Measurements from ENCODE around the gene PTPRJ. TPM values are rescaled to one million over a fixed set of nuclear protein-coding genes. Genes with fewer than 3 reads are reported as not detected.

PTPRJ gene
- total RNA-seq, 1 experiment from 2014 or later: 9.2 TPM

DNA sequence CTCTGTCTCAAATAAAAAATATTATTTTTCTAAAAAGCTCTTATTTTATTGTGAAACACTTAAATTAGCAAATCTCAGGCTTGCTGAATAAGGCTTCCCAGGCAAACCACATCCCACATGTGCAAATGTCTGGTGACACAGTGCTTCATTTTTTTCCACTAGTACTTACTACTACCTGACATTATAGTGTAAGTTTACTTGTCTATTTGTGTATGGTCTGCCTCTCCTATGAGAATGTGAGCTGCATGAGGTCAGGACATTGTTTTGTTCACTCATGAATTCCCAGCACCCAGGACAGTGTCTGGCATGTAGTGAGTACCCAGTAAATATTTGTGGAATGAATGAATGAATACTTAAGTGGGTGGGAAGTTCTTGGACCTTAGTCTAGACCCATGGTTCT is 103.1 kb downstream of the PTPRJ start:
- Histone ChIP-seq H3K36me3 (peaks cover 17% of the 10 kb centered on the region), H3K27me3 (no peaks in the 10 kb centered on the region), H3K4me3 (no peak overlapping the region), H3K9me3 (no peaks in the 10 kb centered on the region)
- DNase-seq: no peak

GRCh38 chr11:48085688-48086087 is 105.3 kb downstream of the PTPRJ start:
- no peaks in the 10 kb centered on the region for H3K9me3 ChIP-seq
- H3K4me3 ChIP-seq: no peak overlapping the region
- H3K27me3 ChIP-seq: no peaks in the 10 kb centered on the region
- no peak for DNase-seq
- H3K36me3 ChIP-seq: peaks cover 21% of the 10 kb centered on the region

DNA sequence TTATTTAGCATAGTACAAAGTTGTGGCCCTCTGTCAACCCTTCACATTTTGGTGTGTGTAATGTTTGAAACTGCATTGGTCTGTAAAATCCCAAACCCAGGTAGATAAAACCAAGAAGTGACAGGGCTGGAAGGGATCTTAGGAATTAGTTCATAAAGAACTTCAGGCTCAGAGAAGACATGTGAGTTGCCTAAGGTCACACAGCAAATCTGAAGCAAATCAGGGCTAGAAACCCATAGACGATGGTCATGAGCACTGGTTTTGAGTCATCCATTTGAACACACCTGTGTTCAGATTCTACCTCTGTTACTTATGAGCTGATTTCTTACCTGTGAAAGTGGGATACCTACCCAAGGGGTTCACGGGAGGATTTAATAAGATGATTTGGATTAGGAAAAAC is 107.1 kb downstream of the PTPRJ start:
- H3K4me3 ChIP-seq: no peak overlapping the region
- H3K27me3 ChIP-seq: no peaks in the 10 kb centered on the region
- H3K36me3 ChIP-seq: peaks cover 21% of the 10 kb centered on the region
- DNase-seq: no peak
- no peaks in the 10 kb centered on the region for H3K9me3 ChIP-seq

- H3K9me3 ChIP-seq: no peaks in the 10 kb centered on the region
- H3K36me3 ChIP-seq: peaks cover 19% of the 10 kb centered on the region
- no peaks in the 10 kb centered on the region for H3K27me3 ChIP-seq
- DNase-seq: no peak
- H3K4me3 ChIP-seq: no peak overlapping the region
Measured at GRCh38 chr11:48087974-48088681, 107.8 kb downstream of the PTPRJ start.

DNA sequence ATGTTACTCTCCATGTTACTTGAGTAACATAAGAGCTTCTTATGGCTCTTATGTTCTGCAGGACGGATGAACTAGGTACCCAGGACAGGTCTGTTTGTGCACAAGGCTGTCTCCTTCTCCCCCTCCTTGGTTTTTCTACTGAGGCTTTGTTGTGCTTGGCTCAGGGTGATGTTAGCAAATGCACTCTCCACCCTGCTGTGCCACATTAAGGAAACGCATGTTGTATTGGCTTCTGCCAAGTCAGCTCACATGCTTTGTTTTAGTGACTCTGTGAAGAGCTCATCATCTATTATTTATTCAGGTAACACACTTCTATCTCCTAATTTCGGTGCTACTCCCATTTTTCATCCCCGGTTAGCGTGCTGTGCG is 108.3 kb downstream of the PTPRJ start:
- Histone ChIP-seq H3K4me3 (no peak overlapping the region), H3K9me3 (no peaks in the 10 kb centered on the region), H3K36me3 (peaks cover 17% of the 10 kb centered on the region), H3K27me3 (no peaks in the 10 kb centered on the region)
- DNase-seq: peak; percentile 71

DNA sequence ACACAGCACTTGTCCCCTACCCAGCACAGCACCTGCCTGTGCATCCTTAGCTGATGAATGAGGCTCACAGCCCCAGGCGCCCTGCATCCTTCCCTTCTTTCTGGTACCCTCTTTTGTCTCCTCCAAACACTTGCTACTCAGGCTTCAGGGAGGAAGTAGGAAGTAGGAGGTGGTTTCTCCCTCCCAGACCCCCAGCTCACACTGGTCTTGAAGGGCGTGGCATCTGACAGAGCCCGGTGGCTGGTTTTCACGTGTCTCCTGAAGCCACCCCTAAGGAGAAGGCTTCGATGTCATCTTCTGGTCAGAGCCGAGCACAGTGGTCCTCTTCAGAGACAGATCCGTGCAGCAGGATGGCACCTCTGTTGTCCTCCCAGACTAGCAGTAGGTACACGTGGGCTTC is 109.8 kb downstream of the PTPRJ start:
- H3K9me3 ChIP-seq: no peaks in the 10 kb centered on the region
- H3K4me3 ChIP-seq: no peak overlapping the region
- no peak for DNase-seq
- H3K27me3 ChIP-seq: no peaks in the 10 kb centered on the region
- H3K36me3 ChIP-seq: peaks cover 4% of the 10 kb centered on the region; the same call in 1 of the 2 replicates

GRCh38 chr11:48091426-48092102 is 111.2 kb downstream of the PTPRJ start:
- Histone ChIP-seq H3K27me3 (no peaks in the 10 kb centered on the region), H3K4me3 (no peak overlapping the region), H3K36me3 (peaks cover 4% of the 10 kb centered on the region; the same call in 1 of the 2 replicates), H3K9me3 (no peaks in the 10 kb centered on the region)
- DNase-seq: no peak

DNA sequence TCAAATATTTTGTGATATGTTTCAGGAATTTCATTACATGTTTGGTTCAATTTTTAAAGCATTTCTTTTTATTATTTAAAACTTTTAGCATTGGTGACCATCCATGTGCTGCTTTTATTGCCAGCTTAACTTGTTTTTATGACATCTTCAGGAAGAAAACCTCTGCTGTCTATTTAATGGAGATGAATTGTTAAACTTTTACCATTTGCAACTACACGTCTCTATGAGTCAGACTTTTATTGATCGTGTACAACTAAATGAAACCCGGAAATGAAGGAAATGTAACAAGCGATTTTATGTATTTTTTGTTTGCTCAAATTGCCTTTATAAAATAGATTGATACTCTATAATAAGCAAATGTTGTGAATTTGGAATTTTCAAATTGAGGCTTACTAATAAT is 113.0 kb downstream of the PTPRJ start:
- no peaks in the 10 kb centered on the region for H3K9me3 ChIP-seq
- DNase-seq: no peak

GRCh38 chr11:48093795-48094642 is 113.7 kb downstream of the PTPRJ start:
- no peaks in the 10 kb centered on the region for H3K27me3 ChIP-seq
- DNase-seq: no peak
- H3K9me3 ChIP-seq: no peaks in the 10 kb centered on the region
- peaks cover 4% of the 10 kb centered on the region; the same call in 1 of the 2 replicates for H3K36me3 ChIP-seq
- no peak overlapping the region for H3K4me3 ChIP-seq

More for the DNA sequence above, 113.0 kb downstream of the PTPRJ start:
- Histone ChIP-seq H3K36me3 (peaks cover 4% of the 10 kb centered on the region; the same call in 1 of the 2 replicates), H3K27me3 (no peaks in the 10 kb centered on the region), H3K4me3 (no peak overlapping the region)

DNA sequence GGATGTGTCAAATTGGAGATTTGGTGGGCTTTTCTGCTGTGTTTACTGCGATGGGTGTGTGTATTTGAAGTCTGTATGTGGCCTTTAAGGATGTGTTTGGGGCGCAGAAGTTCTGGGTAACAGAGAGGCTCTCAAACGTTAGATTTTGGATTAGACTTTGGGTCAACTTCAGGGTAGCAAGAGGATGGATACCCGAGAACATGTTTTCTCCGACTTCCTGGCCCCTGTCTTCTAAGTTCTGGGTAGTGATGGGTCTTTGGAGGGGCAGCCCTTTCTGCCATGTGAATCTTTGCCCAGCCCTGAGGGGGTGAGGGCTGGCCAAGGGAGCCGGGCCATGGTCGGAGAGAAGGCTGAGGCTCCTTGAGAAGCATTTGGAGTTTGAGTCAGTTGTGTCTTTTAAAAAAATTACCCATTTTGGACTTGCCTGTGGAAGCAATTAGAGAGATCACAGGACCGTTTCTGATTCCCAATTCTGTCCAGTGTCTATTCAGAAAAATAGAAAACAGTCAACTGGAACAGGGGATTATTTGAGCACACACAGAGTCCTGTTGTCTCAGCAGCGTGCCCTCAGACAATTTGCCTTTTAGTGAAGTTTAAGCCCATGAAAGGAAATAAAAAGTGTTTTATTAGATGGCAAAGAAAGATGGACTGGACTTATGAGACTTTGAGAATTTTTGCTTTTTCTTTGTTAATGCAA is 114.4 kb downstream of the PTPRJ start:
- Histone ChIP-seq H3K27me3 (no peaks in the 10 kb centered on the region), H3K9me3 (no peaks in the 10 kb centered on the region), H3K4me3 (no peak overlapping the region), H3K36me3 (peaks cover 4% of the 10 kb centered on the region; the same call in 1 of the 2 replicates)
- no peak for DNase-seq

- Histone ChIP-seq H3K4me3 (no peak overlapping the region), H3K9me3 (no peaks in the 10 kb centered on the region), H3K36me3 (no peaks in the 10 kb centered on the region), H3K27me3 (no peaks in the 10 kb centered on the region)
- DNase-seq: no peak
Measured at GRCh38 chr11:48095779-48096470, 115.6 kb downstream of the PTPRJ start.

GRCh38 chr11:48096588-48097525 is 116.5 kb downstream of the PTPRJ start:
- no peak for DNase-seq
- H3K4me3 ChIP-seq: no peak overlapping the region
- no peaks in the 10 kb centered on the region for H3K36me3 ChIP-seq
- H3K9me3 ChIP-seq: no peaks in the 10 kb centered on the region
- H3K27me3 ChIP-seq: no peaks in the 10 kb centered on the region

DNA sequence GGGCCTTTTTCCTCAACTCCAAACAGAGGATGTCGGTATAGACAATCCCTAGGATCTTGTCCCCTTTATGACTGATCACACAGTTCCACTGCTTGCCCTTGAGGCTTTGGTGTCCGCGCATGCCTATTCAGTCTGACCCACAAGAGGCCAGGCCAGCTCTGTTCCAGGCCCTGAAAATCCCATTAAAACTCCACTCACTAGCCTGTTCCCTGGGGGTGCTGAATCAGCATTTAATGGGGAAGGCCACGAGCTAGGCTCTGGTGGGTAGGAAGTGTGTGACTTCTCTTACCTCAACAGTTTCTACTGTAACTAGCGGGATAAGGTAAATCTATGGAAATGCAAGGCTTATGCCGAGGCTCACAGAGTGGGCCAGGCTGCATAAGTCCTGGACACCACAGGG is 117.7 kb downstream of the PTPRJ start:
- no peak for DNase-seq
- Histone ChIP-seq H3K4me3 (no peak overlapping the region), H3K9me3 (no peaks in the 10 kb centered on the region), H3K27me3 (no peaks in the 10 kb centered on the region), H3K36me3 (no peaks in the 10 kb centered on the region)

- Histone ChIP-seq H3K9me3 (no peaks in the 10 kb centered on the region), H3K36me3 (no peaks in the 10 kb centered on the region), H3K4me3 (no peak overlapping the region), H3K27me3 (no peaks in the 10 kb centered on the region)
- DNase-seq: no peak
Measured at GRCh38 chr11:48099916-48100446, 119.6 kb downstream of the PTPRJ start.
